ENCODE measurements around the gene ZC3H7A. TPM values are rescaled to one million over a fixed set of nuclear protein-coding genes. Genes with fewer than 3 reads are reported as not detected.

The ZC3H7A gene
- total RNA-seq, 1 experiment from 2014 or later = 32.0 TPM

Other genes starting within 250 kb of the ZC3H7A start
- 48.9 and 49.8 TPM in 2 replicates for gene LITAF, start 210.3 kb downstream of the ZC3H7A start, total RNA-seq (2014; rRNA removed; shearing (Covaris generic))
- gene SNN, start 128.8 kb downstream of the ZC3H7A start, total RNA-seq (2014; rRNA removed; shearing (Covaris generic)) = 11.7 and 12.0 TPM in 2 replicates
- 18.8 and 19.4 TPM in 2 replicates for gene TXNDC11, start 54.4 kb downstream of the ZC3H7A start, total RNA-seq (2014; rRNA removed; shearing (Covaris generic))
- 297 and 349 TPM in 2 replicates for gene RSL1D1, start 54.3 kb upstream of the ZC3H7A start, total RNA-seq (2014; rRNA removed; shearing (Covaris generic))
- gene GSPT1, start 118.7 kb upstream of the ZC3H7A start, total RNA-seq (2014; rRNA removed; shearing (Covaris generic)) = 106 and 111 TPM in 2 replicates
- 2.6 and 4.3 TPM in 2 replicates for gene NPIPB2, start 144.8 kb upstream of the ZC3H7A start, total RNA-seq (2014; rRNA removed; shearing (Covaris generic))
- gene TNFRSF17, start 168.0 kb upstream of the ZC3H7A start, total RNA-seq (2014; rRNA removed; shearing (Covaris generic)) = not detected in 2 replicates
- gene SNX29, start 179.5 kb upstream of the ZC3H7A start, total RNA-seq (2014; rRNA removed; shearing (Covaris generic)) = 2.4 and 3.4 TPM in 2 replicates

All from SJCRH30 (cell line).